Sigmoid colon (tissue), 4 donors: ENCODE results near the gene ST6GAL2.

Experiments
- CTCF ChIP-seq, 4 experiments: fragments of 450-650 bp in 3 of 4; fragments of 200-600 bp in 1 of 4; IDR thresholded peaks; one replicate each; pipeline ENCODE4 v1.5.1; 2016 to 2019; ENCODE audit warnings: antibody characterized with exemption in 4 of 4, mild to moderate bottlenecking in 3 of 4, moderate library complexity in 2 of 4
- EP300 ChIP-seq, 4 donors: sonication (generic); formaldehyde crosslinking; IDR thresholded peaks; one replicate each; pipeline ENCODE4 v1.6.1; 2017; ENCODE audit warnings: antibody characterized with exemption in 4 of 4
- POLR2A ChIP-seq, 2 donors: fragments of 450-650 bp; IDR thresholded peaks; one replicate each; pipeline ENCODE4 v1.6.1; 2016; ENCODE audit warnings: antibody characterized with exemption in 2 of 2, mild to moderate bottlenecking in 2 of 2, moderate library complexity in 2 of 2
- POLR2AphosphoS5 ChIP-seq, 4 donors: sonication (generic); formaldehyde crosslinking; IDR thresholded peaks; one replicate each; pipeline ENCODE4 v1.6.1; 2017; ENCODE audit warnings: antibody characterized with exemption in 4 of 4

GRCh38 chr2:106849253-106849652 is 36.7 kb downstream of the ST6GAL2 start:
- TF ChIP-seq CTCF (IDR thresholded peaks at IDR 0.05), result no peak
- no peak for TF ChIP-seq POLR2A (IDR thresholded peaks at IDR 0.05)
- TF ChIP-seq EP300 (IDR thresholded peaks at IDR 0.05), result no peak
- no peak for TF ChIP-seq POLR2AphosphoS5 (IDR thresholded peaks at IDR 0.05)
